Measurements from ENCODE around the gene BRINP2. TPM values are rescaled to one million over a fixed set of nuclear protein-coding genes. Genes with fewer than 3 reads are reported as not detected.

The BRINP2 gene
- total RNA-seq, 4 donors from 2014 or later: not detected

DNA sequence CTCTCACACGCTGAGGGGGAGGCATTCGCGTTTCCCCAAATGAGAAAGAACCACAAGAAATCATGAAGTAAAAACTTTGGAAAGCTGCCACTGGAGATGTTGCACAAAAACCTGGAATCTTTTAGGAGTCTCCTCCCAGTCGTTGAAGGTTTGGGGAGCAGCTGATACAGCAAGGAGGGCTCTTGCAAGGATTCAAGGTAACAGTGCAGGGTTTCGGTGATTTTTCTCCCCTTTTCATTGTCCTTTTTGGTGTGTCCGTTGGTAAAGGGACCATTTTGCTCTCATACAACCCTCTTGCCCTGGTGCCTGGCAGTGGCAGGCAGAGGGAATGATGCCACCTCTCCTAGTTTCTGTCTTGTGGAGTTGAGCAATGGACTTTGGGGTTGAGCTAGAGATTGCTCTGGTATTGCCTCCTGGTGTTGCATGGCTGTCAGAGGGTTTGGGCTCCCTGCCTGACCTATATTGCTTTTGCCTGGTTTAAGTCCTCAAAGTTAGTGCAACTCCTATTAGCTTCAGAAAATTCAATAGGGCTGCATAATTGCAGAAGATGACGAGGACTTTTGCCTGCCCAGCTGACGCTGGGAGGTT lies 872 bp downstream of the BRINP2 start:
- Histone ChIP-seq H3K36me3 (no peaks in the 10 kb centered on the region), H3K27ac (no peak overlapping the region), H3K9me3 (no peaks in the 10 kb centered on the region), H3K4me3 (peak overlapping the region in 3 of 4 donors; percentile 47 to 62 (median 50)), H3K4me1 (peaks cover 0 to 4% of the 10 kb centered on the region in 2 donors), H3K27me3 (peaks cover 37 to 49% (median 43%) of the 10 kb centered on the region in 3 donors)
- intact Hi-C loops (cut with DNase I; ENCODE audit: low total_unique reads): no loop called here
- in situ Hi-C loops (cut with MboI; ENCODE audit: low sequenced_read_pairs in 4 of 4): no loop called here
- DNase-seq (no peak), ATAC-seq (no peak)
- TF ChIP-seq POLR2A (IDR thresholded peaks at IDR 0.05): no peak
- TF ChIP-seq, protein P1, sequence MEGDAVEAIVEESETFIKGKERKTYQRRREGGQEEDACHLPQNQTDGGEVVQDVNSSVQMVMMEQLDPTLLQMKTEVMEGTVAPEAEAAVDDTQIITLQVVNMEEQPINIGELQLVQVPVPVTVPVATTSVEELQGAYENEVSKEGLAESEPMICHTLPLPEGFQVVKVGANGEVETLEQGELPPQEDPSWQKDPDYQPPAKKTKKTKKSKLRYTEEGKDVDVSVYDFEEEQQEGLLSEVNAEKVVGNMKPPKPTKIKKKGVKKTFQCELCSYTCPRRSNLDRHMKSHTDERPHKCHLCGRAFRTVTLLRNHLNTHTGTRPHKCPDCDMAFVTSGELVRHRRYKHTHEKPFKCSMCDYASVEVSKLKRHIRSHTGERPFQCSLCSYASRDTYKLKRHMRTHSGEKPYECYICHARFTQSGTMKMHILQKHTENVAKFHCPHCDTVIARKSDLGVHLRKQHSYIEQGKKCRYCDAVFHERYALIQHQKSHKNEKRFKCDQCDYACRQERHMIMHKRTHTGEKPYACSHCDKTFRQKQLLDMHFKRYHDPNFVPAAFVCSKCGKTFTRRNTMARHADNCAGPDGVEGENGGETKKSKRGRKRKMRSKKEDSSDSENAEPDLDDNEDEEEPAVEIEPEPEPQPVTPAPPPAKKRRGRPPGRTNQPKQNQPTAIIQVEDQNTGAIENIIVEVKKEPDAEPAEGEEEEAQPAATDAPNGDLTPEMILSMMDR (IDR thresholded peaks at IDR 0.05 in 4 of 5, conservative IDR thresholded peaks at IDR 0.05 in 1 of 5): no peak

DNA sequence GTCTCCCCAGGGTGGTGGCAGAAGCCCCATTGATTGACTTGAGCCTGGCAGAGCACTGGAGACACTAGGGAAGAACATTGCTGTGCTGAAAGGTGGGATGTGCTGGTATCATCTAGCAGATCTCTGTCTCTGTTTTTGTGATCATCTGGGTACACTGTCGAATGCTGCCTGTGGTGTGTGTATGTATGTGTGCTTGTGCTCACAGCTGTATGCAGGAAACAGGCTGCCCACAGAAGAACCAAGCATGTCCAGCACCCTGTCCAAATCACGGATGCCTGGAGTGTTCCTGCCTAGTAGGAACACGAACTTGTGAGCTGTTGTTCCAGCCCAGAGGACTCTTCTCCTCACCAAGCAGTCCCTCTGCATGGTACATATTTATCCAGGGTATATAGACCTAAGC lies 1.5 kb downstream of the BRINP2 start:
- Histone ChIP-seq H3K36me3 (no peaks in the 10 kb centered on the region), H3K4me3 (no peak overlapping the region), H3K27ac (no peak overlapping the region), H3K27me3 (peaks cover 32 to 46% (median 45%) of the 10 kb centered on the region in 3 donors), H3K4me1 (peaks cover 0 to 4% of the 10 kb centered on the region in 2 donors), H3K9me3 (no peaks in the 10 kb centered on the region)
- DNase-seq: no peak
- intact Hi-C loops (cut with DNase I; ENCODE audit: low total_unique reads): no loop called here
- no peak for TF ChIP-seq POLR2A (IDR thresholded peaks at IDR 0.05)
- TF ChIP-seq, protein P1 (IDR thresholded peaks at IDR 0.05 in 4 of 5, conservative IDR thresholded peaks at IDR 0.05 in 1 of 5): no peak
- in situ Hi-C loops (cut with MboI; ENCODE audit: low sequenced_read_pairs in 4 of 4): no loop called here
- ATAC-seq: no peak

DNA sequence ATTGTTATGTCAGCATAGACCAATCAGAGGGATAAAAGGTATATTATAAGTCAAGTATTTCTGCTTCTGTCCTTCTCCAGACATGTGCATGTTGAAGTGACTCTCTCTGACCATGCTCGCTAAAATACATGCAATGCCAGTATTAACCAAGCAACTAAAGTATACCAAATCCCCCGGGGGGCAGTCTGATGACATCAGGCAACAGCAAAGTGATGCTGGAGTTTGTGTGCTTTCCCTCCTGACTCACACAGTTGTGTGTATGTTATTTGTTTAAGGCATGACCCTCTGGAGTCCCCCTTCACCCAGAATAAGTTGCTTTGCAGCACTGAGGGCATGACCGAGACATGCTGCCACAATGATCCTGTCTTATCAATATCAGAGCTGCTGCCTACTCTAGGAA lies 2.1 kb downstream of the BRINP2 start:
- H3K9me3 ChIP-seq: no peaks in the 10 kb centered on the region
- TF ChIP-seq POLR2A (IDR thresholded peaks at IDR 0.05): no peak
- TF ChIP-seq, protein P1 (IDR thresholded peaks at IDR 0.05 in 4 of 5, conservative IDR thresholded peaks at IDR 0.05 in 1 of 5): no peak
- in situ Hi-C loops (cut with MboI; ENCODE audit: low sequenced_read_pairs in 4 of 4) (no loop called here), intact Hi-C loops (cut with DNase I; ENCODE audit: low total_unique reads) (no loop called here)
- H3K27me3 ChIP-seq: peaks cover 29 to 44% (median 42%) of the 10 kb centered on the region in 3 donors
- no peaks in the 10 kb centered on the region for H3K36me3 ChIP-seq
- ATAC-seq (no peak), DNase-seq (no peak)
- H3K4me1 ChIP-seq: peaks cover 0 to 4% of the 10 kb centered on the region in 2 donors
- H3K27ac ChIP-seq: no peak overlapping the region
- no peak overlapping the region for H3K4me3 ChIP-seq

DNA sequence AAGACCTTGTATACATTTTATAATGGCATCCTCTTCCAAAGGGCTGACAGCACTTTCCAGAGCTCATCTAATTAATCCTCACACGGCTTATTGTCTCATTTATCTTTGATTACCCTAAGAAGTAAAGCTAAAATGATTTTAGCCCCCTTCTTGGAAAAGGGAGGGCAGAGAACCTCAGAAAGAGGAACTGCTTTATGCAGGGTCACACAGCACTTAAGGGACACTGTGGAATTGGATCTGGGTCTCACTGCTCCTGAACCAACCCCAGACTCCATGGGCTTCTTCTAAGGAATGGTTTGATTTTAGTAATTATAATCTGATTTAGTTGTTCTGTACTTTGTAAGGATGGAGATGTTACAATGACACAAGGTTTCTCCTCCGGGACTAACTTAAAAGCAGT lies 3.2 kb downstream of the BRINP2 start:
- no peak overlapping the region for H3K27ac ChIP-seq
- no peak overlapping the region for H3K4me3 ChIP-seq
- no peak for DNase-seq
- peaks cover 25 to 35% (median 35%) of the 10 kb centered on the region in 3 donors for H3K27me3 ChIP-seq
- ATAC-seq: no peak
- TF ChIP-seq POLR2A (IDR thresholded peaks at IDR 0.05): no peak
- TF ChIP-seq, protein P1 (IDR thresholded peaks at IDR 0.05 in 4 of 5, conservative IDR thresholded peaks at IDR 0.05 in 1 of 5): no peak
- H3K4me1 ChIP-seq: peaks cover 0 to 4% of the 10 kb centered on the region in 2 donors
- in situ Hi-C loops (cut with MboI; ENCODE audit: low sequenced_read_pairs in 4 of 4) (no loop called here), intact Hi-C loops (cut with DNase I; ENCODE audit: low total_unique reads) (no loop called here)
- no peaks in the 10 kb centered on the region for H3K36me3 ChIP-seq
- H3K9me3 ChIP-seq: no peaks in the 10 kb centered on the region
